Mucosa of stomach (tissue), 1 donor: ENCODE data around the gene RNF215.

Experiments used
- H3K27me3 ChIP-seq: one replicate; pipeline ENCODE4 v1.7.0; 2013; ENCODE audit warnings: mild to moderate bottlenecking, low read length; ENCODE audit not compliant: control insufficient read depth, insufficient read depth
- H3K36me3 ChIP-seq: one replicate; pipeline ENCODE4 v1.7.0; 2013; ENCODE audit warnings: low read length; ENCODE audit not compliant: control insufficient read depth, insufficient read depth
- H3K4me1 ChIP-seq: one replicate; pipeline ENCODE4 v1.7.0; 2013; ENCODE audit warnings: mild to moderate bottlenecking, low read length; ENCODE audit not compliant: control insufficient read depth, insufficient read depth
- H3K4me3 ChIP-seq: one replicate; pipeline ENCODE4 v1.7.0; 2013; ENCODE audit warnings: low read length
- H3K9ac ChIP-seq: one replicate; pipeline ENCODE4 v1.7.0; 2013; ENCODE audit warnings: mild to moderate bottlenecking, low read length, moderate library complexity
- H3K9me3 ChIP-seq: one replicate; pipeline ENCODE4 v1.7.0; 2013; ENCODE audit warnings: mild to moderate bottlenecking, low read length, moderate library complexity; ENCODE audit not compliant: control insufficient read depth
- donor health status: Pancreatic carcinoma.

Gene RNF215

DNA sequence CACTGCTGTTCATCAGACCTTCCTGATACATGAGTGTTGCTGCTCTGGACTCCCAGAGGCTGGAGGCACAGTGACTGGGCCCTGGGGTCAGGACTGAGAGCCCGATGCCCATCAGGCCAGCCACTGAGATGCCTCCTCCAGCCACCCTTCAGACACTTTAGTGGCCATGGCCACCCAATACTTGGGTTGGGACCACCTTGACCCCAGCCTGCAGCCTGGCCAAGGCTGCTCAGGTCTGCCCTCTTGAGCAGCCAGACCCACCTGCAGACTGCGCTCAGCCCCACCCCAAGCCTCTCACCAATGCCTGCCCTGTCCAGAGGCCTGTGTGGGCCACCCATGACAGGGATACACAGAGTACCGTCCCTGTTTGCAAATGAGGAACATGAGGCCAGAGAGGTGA is 4.2 kb downstream of the RNF215 start:
- H3K4me3 ChIP-seq: no peak overlapping the region
- no peaks in the 10 kb centered on the region for H3K9me3 ChIP-seq
- H3K9ac ChIP-seq: no peak overlapping the region
- no peaks in the 10 kb centered on the region for H3K27me3 ChIP-seq
- peaks cover 11% of the 10 kb centered on the region for H3K4me1 ChIP-seq
- no peaks in the 10 kb centered on the region for H3K36me3 ChIP-seq

DNA sequence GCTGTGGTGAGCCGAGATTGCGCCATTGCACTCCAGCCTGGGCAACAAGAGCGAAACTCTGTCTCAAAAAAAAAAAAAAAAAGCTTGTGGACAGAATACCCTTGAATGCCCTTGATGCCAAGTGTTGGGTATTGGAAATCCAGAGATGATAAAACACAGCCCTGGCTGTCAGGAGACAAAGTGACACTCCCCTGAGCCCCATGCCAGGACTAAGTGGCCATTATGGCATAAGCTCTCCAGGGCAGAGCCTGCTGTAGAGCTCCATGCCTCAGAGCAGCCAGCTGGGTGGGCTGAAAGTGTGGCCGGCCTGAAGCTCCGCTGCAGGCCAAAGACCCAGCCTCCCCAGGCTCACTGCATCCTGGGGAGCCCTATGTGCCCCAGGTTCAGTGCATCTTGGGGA is 4.9 kb downstream of the RNF215 start:
- Histone ChIP-seq H3K36me3 (no peaks in the 10 kb centered on the region), H3K27me3 (no peaks in the 10 kb centered on the region), H3K9me3 (no peaks in the 10 kb centered on the region)

GRCh38 chr22:30381264-30381663 is 5.9 kb downstream of the RNF215 start:
- no peaks in the 10 kb centered on the region for H3K36me3 ChIP-seq

More for the DNA sequence above, 4.9 kb downstream of the RNF215 start:
- Histone ChIP-seq H3K4me1 (peaks cover 7% of the 10 kb centered on the region), H3K4me3 (no peak overlapping the region), H3K9ac (no peak overlapping the region)

GRCh38 chr22:30380011-30380410 is 7.2 kb downstream of the RNF215 start:
- Histone ChIP-seq H3K9ac (no peak overlapping the region), H3K4me1 (no peaks in the 10 kb centered on the region), H3K9me3 (no peaks in the 10 kb centered on the region), H3K4me3 (no peak overlapping the region), H3K36me3 (no peaks in the 10 kb centered on the region), H3K27me3 (no peaks in the 10 kb centered on the region)

More at GRCh38 chr22:30381264-30381663, 5.9 kb downstream of the RNF215 start:
- Histone ChIP-seq H3K4me3 (no peak overlapping the region), H3K4me1 (peaks cover 3% of the 10 kb centered on the region), H3K9ac (no peak overlapping the region), H3K9me3 (no peaks in the 10 kb centered on the region), H3K27me3 (no peaks in the 10 kb centered on the region)

GRCh38 chr22:30375312-30375849 is 11.8 kb downstream of the RNF215 start:
- Histone ChIP-seq H3K4me3 (no peak overlapping the region), H3K4me1 (no peaks in the 10 kb centered on the region), H3K9ac (no peak overlapping the region), H3K36me3 (no peaks in the 10 kb centered on the region), H3K27me3 (no peaks in the 10 kb centered on the region), H3K9me3 (no peaks in the 10 kb centered on the region)

- H3K36me3 ChIP-seq: no peaks in the 10 kb centered on the region
- H3K4me1 ChIP-seq: no peaks in the 10 kb centered on the region
- no peak overlapping the region for H3K9ac ChIP-seq
- no peaks in the 10 kb centered on the region for H3K9me3 ChIP-seq
- H3K4me3 ChIP-seq: no peak overlapping the region
- H3K27me3 ChIP-seq: no peaks in the 10 kb centered on the region
Observed at GRCh38 chr22:30373331-30374325, 13.6 kb downstream of the RNF215 start.

DNA sequence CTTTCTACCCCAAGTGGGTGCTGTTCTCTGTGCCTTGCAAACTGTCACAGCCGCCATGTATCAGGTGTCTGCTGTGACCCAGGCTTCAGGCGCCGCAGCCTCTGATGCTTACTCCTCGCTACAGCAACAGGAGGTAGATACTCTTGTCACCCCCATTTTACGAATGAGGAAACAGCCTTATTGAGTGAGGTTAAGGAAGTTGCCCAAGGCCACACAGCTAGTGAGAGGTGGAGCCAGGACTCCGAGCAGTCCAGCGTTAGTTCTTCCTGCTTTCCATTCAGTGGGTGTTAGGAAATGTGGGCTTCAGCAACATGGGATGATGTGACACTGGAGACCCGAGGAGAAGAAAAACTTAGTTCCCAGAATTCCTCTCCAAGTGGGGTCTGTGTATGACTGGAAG is 14.3 kb downstream of the RNF215 start:
- Histone ChIP-seq H3K9me3 (no peaks in the 10 kb centered on the region), H3K9ac (no peak overlapping the region), H3K4me3 (no peak overlapping the region), H3K36me3 (no peaks in the 10 kb centered on the region), H3K27me3 (no peaks in the 10 kb centered on the region), H3K4me1 (no peaks in the 10 kb centered on the region)

DNA sequence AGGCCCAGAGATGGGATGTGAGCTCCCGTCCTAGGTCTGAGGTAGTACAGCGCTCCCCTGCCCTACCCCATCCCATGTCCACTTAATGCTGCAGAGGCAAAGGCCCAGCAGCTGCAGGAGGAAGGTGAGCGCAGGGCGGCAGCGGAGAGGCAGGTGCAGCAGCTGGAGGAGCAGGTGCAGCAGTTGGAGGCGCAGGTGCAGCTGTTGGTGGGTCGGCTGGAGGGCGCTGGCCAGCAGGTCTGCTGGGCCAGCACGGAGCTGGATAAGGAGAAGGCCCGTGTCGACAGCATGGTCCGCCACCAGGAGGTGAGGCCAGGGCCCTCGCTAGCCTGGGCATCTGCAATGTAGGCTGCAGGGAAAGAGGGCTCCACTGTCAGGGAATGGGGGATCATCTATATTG is 15.2 kb downstream of the RNF215 start:
- H3K4me1 ChIP-seq: no peaks in the 10 kb centered on the region
- no peak overlapping the region for H3K9ac ChIP-seq
- H3K27me3 ChIP-seq: no peaks in the 10 kb centered on the region
- H3K36me3 ChIP-seq: no peaks in the 10 kb centered on the region
- H3K4me3 ChIP-seq: no peak overlapping the region
- no peaks in the 10 kb centered on the region for H3K9me3 ChIP-seq

DNA sequence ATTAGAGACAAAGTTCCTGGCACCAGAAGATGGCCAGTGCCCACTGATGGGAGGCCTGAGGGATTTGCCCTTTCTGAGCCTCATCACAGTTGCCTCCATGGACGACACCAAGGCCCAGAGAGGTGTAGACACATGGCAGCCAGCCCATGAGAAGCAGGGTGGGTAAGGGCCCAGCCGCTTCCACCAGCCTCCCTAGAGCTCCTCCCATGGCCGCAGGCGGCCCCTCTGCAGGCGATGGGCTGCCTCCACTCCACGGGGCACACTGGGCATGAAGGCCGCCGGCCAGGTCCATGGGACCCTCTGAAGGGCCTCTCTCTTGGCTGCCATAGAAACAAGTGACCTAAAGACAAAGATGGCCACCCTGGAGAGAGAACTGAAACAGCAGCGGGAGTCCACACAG is 15.9 kb downstream of the RNF215 start:
- Histone ChIP-seq H3K9ac (no peak overlapping the region), H3K4me1 (no peaks in the 10 kb centered on the region), H3K4me3 (no peak overlapping the region), H3K27me3 (no peaks in the 10 kb centered on the region), H3K9me3 (no peaks in the 10 kb centered on the region), H3K36me3 (no peaks in the 10 kb centered on the region)

DNA sequence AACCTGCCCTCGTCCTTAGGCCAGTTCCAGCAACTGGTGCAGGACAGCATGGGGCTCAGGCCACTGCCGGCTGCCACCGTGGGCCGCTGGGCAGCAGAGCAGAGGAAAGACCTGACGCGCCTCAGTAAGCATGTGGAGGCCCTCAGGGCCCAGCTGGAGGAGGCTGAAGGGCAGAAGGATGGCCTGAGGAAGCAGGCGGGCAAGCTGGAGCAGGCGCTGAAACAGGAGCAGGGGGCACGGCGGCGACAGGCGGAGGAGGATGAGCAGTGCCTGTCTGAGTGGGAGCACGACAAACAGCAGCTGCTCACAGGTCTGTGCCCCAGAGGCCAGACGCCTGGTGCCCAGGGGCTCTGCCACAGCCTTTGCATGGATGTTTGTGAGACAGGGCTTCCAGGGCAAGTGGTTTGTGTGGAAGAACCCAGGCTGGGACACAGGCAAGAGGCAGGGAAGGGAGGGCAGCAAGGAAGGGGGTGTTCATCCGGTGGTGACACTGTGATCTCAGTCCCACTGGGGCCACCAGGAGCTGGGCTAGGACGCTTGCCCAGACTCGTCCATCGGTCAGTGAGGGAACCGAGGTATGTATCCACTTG is 16.5 kb downstream of the RNF215 start:
- Histone ChIP-seq H3K9me3 (no peaks in the 10 kb centered on the region), H3K4me1 (no peaks in the 10 kb centered on the region)

GRCh38 chr22:30368420-30368819 is 18.8 kb downstream of the RNF215 start:
- H3K4me1 ChIP-seq: no peaks in the 10 kb centered on the region
- H3K4me3 ChIP-seq: no peak overlapping the region
- no peaks in the 10 kb centered on the region for H3K36me3 ChIP-seq
- no peak overlapping the region for H3K9ac ChIP-seq
- no peaks in the 10 kb centered on the region for H3K27me3 ChIP-seq
- no peaks in the 10 kb centered on the region for H3K9me3 ChIP-seq

More for the DNA sequence above, 16.5 kb downstream of the RNF215 start:
- no peaks in the 10 kb centered on the region for H3K27me3 ChIP-seq
- H3K4me3 ChIP-seq: no peak overlapping the region
- H3K9ac ChIP-seq: no peak overlapping the region
- H3K36me3 ChIP-seq: no peaks in the 10 kb centered on the region

DNA sequence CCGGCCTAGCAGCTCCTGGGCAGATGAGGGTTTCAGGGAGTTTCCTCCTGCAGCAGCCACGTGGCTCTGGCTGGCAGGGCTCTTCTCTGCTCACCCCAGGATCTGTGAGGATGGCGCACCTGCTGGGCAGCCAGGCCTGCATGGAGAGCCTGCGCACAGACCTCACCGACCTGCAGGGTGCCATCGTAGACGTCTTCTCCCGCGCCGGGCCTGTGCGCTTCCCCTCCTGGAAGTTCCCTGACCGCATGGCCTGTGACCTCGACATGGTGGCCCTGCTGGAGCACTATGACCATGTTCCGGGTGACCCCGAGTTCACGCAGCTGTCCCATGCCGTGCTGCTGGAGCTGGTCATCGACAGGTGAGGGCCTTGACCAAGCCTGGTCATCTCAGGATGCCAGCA is 21.3 kb downstream of the RNF215 start:
- Histone ChIP-seq H3K27me3 (no peaks in the 10 kb centered on the region), H3K4me1 (no peaks in the 10 kb centered on the region), H3K9ac (no peak overlapping the region), H3K4me3 (no peak overlapping the region), H3K9me3 (no peaks in the 10 kb centered on the region), H3K36me3 (no peaks in the 10 kb centered on the region)
